Astrocyte (in vitro differentiated cells and primary cell): ENCODE measurements around the gene PTGER4. TPM values are rescaled to one million over a fixed set of nuclear protein-coding genes. Genes with fewer than 3 reads are reported as not detected.

Source experiments
- DNase-seq: peaks from one replicate; pipeline ENCODE4 v3.0.0-alpha.2; 2010; ENCODE audit warnings: low read depth
- FAIRE-seq: peaks from 2 replicates; lab custom pipeline; 2011; peaks lifted over from hg19 to GRCh38; lab: Jason Lieb, UNC
- H2AFZ ChIP-seq: 2 replicates; pipeline ENCODE4 v1.6.0; 2012; ENCODE audit warnings: low read depth, low read length, inconsistent platforms
- H3K27ac ChIP-seq: 2 replicates; pipeline ENCODE4 v1.5.1; 2011; ENCODE audit warnings: low read depth, low read length, inconsistent platforms
- H3K27me3 ChIP-seq: 2 replicates; pipeline ENCODE4 v1.6.0; 2011; ENCODE audit warnings: low read length, inconsistent platforms; ENCODE audit not compliant: insufficient read depth
- H3K36me3 ChIP-seq: 2 replicates; pipeline ENCODE4 v1.5.1; 2011; ENCODE audit warnings: low read length, inconsistent platforms; ENCODE audit not compliant: insufficient read depth
- H3K4me1 ChIP-seq: 2 replicates; pipeline ENCODE4 v1.5.1; 2011; ENCODE audit warnings: low read length, inconsistent platforms; ENCODE audit not compliant: insufficient read depth
- H3K4me2 ChIP-seq: 2 replicates; pipeline ENCODE4 v1.6.0; 2012; ENCODE audit warnings: low read length, inconsistent platforms
- H3K4me3 ChIP-seq: 2 replicates; pipeline ENCODE4 v1.5.1; 2011; ENCODE audit warnings: low read depth, mild to moderate bottlenecking, low read length, inconsistent platforms; ENCODE audit not compliant: insufficient read depth
- H3K79me2 ChIP-seq: 2 replicates; pipeline ENCODE4 v1.6.0; 2012; ENCODE audit warnings: mild to moderate bottlenecking, low read length, inconsistent platforms; ENCODE audit not compliant: insufficient read depth
- H3K9ac ChIP-seq: 2 replicates; pipeline ENCODE4 v1.6.0; 2012; ENCODE audit warnings: mild to moderate bottlenecking, low read length, inconsistent platforms
- H3K9me3 ChIP-seq: 2 replicates; pipeline ENCODE4 v1.5.1; 2012; ENCODE audit warnings: low read depth, mild to moderate bottlenecking, low read length, inconsistent platforms; ENCODE audit not compliant: insufficient read depth
- H4K20me1 ChIP-seq: 2 replicates; pipeline ENCODE4 v1.6.0; 2012; ENCODE audit warnings: low read length, inconsistent platforms; ENCODE audit not compliant: insufficient read depth
- H3K27ac Mint-ChIP-seq: one replicate; pipeline ENCODE4 v1.8.0; 2021; ENCODE audit warnings: mild to moderate bottlenecking, mixed read lengths; ENCODE audit not compliant: unreplicated experiment
- H3K27me3 Mint-ChIP-seq: one replicate; pipeline ENCODE4 v1.8.0; 2021; ENCODE audit warnings: low read depth, mixed read lengths; ENCODE audit not compliant: unreplicated experiment
- H3K36me3 Mint-ChIP-seq: one replicate; pipeline ENCODE4 v1.8.0; 2021; ENCODE audit warnings: low read depth, mixed read lengths; ENCODE audit not compliant: unreplicated experiment
- H3K4me1 Mint-ChIP-seq: one replicate; pipeline ENCODE4 v1.8.0; 2021; ENCODE audit warnings: low read depth, mixed read lengths; ENCODE audit not compliant: unreplicated experiment
- H3K4me3 Mint-ChIP-seq: one replicate; pipeline ENCODE4 v1.8.0; 2021; ENCODE audit warnings: mild to moderate bottlenecking, moderate library complexity, mixed read lengths; ENCODE audit not compliant: unreplicated experiment
- H3K9me3 Mint-ChIP-seq: one replicate; pipeline ENCODE4 v1.8.0; 2021; ENCODE audit warnings: mild to moderate bottlenecking, mixed read lengths; ENCODE audit not compliant: unreplicated experiment
- EZH2 ChIP-seq: IDR thresholded peaks from 2 replicates; pipeline ENCODE4 v1.6.1; 2012; ENCODE audit warnings: mild to moderate bottlenecking, low read length, inconsistent platforms; ENCODE audit not compliant: insufficient read depth
- total RNA-seq: library from RNA; stranded (reverse); gene quantifications from 2 replicates; pipeline ENCODE4 v1.2.1, GENCODE V29; 2021
- TF ChIP-seq, protein P1 (sequence below): IDR thresholded peaks from 2 replicates; pipeline ENCODE4 v1.5.1; 2011; ENCODE audit warnings: low read depth, mild to moderate bottlenecking, inconsistent platforms, low read length, moderate library complexity; ENCODE audit not compliant: insufficient read depth

Gene PTGER4
- total RNA-seq, 1 donor from 2014 or later: 8.6 TPM

DNA sequence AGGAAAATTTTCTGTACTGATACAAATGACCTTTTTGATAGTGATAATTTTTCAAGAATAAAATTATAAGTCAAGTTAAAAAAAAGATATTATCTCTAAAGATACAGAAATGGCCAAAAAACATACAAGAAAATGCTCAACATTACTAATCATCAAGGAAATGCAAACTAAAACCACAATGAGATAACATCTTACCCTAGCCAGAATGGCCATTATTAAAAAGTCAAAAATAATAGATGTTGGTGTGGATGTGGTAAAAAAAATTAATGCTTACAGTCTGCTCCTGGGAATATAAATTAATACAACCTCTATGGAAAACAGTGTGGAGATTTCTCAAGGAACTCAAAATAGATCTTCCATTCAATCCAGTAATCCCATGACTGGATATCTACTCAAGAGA lies 22.9 kb upstream of the PTGER4 start:
- Mint-ChIP-seq H3K27me3 (no peaks in the 10 kb centered on the region), H3K9me3 (no peaks in the 10 kb centered on the region), H3K4me3 (no peak overlapping the region), H3K27ac (no peak overlapping the region), H3K4me1 (peaks cover 11% of the 10 kb centered on the region), H3K36me3 (no peaks in the 10 kb centered on the region)
- H3K79me2 ChIP-seq: no peaks in the 10 kb centered on the region
- no peak overlapping the region for H3K4me2 ChIP-seq
- H3K4me1 ChIP-seq: no peaks in the 10 kb centered on the region
- H3K27ac ChIP-seq: no peak overlapping the region
- no peaks in the 10 kb centered on the region for H3K36me3 ChIP-seq
- no peak overlapping the region for H3K9ac ChIP-seq
- H3K4me3 ChIP-seq: no peak overlapping the region
- no peaks in the 10 kb centered on the region for H3K27me3 ChIP-seq
- FAIRE-seq (no peak), DNase-seq (no peak)
- H2AFZ ChIP-seq: no peak overlapping the region
- no peaks in the 10 kb centered on the region for H3K9me3 ChIP-seq
- no peak for TF ChIP-seq EZH2
- TF ChIP-seq, protein P1, sequence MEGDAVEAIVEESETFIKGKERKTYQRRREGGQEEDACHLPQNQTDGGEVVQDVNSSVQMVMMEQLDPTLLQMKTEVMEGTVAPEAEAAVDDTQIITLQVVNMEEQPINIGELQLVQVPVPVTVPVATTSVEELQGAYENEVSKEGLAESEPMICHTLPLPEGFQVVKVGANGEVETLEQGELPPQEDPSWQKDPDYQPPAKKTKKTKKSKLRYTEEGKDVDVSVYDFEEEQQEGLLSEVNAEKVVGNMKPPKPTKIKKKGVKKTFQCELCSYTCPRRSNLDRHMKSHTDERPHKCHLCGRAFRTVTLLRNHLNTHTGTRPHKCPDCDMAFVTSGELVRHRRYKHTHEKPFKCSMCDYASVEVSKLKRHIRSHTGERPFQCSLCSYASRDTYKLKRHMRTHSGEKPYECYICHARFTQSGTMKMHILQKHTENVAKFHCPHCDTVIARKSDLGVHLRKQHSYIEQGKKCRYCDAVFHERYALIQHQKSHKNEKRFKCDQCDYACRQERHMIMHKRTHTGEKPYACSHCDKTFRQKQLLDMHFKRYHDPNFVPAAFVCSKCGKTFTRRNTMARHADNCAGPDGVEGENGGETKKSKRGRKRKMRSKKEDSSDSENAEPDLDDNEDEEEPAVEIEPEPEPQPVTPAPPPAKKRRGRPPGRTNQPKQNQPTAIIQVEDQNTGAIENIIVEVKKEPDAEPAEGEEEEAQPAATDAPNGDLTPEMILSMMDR: no peak
- no peaks in the 10 kb centered on the region for H4K20me1 ChIP-seq

DNA sequence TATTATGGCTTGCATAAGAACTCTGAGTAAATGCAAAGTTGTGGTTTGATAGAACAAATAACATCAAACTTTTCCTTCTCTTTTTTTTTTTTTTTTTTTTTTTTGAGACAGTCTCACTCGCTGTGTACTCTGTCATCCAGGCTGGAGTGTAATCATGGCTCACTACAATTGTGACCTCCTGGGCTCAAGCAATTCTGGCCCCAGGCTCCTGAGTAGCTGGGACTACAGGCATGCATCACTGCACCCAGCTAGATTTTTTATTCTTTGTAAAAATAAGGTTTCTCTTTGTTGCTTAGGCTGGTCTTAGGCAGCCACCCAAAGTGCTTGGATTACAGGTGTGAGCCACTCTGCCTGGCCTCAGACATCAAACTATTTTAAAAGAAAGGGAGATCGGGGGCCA lies 19.0 kb upstream of the PTGER4 start:
- no peaks in the 10 kb centered on the region for H3K4me1 ChIP-seq
- H3K36me3 Mint-ChIP-seq: no peaks in the 10 kb centered on the region
- H3K27ac Mint-ChIP-seq: no peak overlapping the region
- H3K4me3 ChIP-seq: no peak overlapping the region
- no peaks in the 10 kb centered on the region for H3K27me3 ChIP-seq
- H3K9ac ChIP-seq: no peak overlapping the region
- DNase-seq: no peak
- H3K9me3 ChIP-seq: no peaks in the 10 kb centered on the region
- no peaks in the 10 kb centered on the region for H4K20me1 ChIP-seq
- no peak for FAIRE-seq
- H3K27me3 Mint-ChIP-seq: peaks cover 2% of the 10 kb centered on the region
- H3K4me2 ChIP-seq: no peak overlapping the region
- no peaks in the 10 kb centered on the region for H3K36me3 ChIP-seq
- peaks cover 3% of the 10 kb centered on the region for H3K9me3 Mint-ChIP-seq
- no peak overlapping the region for H2AFZ ChIP-seq
- H3K4me3 Mint-ChIP-seq: no peak overlapping the region
- H3K79me2 ChIP-seq: no peaks in the 10 kb centered on the region
- H3K4me1 Mint-ChIP-seq: peaks cover 6% of the 10 kb centered on the region
- no peak overlapping the region for H3K27ac ChIP-seq
- TF ChIP-seq, protein P1: no peak
- TF ChIP-seq EZH2: no peak

DNA sequence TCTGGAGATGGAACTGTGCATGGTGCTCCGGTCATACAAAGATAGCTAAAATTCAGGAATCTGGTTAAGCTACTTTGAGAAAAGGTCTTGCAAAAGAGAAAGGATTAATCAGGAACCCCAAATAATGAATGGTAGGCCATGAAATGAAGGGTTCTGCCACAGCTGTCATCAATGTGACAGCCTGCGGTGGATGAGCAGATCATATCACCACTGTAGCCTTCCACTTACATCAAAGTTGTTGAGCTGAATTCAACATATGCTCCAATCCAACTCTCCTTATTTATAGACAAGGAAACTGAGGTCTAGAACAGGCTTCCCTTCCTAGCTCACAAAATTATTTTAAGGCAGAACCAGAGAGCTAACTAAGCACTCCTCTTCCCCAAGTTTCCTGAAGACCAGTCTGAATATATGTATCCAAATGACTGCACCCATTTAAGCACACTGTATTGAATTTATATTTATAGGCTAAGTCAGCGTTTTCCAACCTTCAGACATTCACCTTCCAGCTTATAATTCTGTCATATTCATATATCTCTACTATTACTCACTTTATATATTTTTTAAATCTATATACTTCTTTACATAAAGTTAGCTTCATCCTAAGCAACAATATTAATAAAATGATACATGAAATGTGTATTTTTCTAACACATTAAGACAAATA lies 13.9 kb upstream of the PTGER4 start:
- Histone ChIP-seq H3K9ac (no peak overlapping the region), H3K79me2 (no peaks in the 10 kb centered on the region), H4K20me1 (no peaks in the 10 kb centered on the region), H3K4me1 (no peaks in the 10 kb centered on the region), H3K4me3 (no peak overlapping the region), H3K27me3 (no peaks in the 10 kb centered on the region), H3K27ac (no peak overlapping the region), H2AFZ (no peak overlapping the region), H3K4me2 (no peak overlapping the region), H3K9me3 (no peaks in the 10 kb centered on the region), H3K36me3 (no peaks in the 10 kb centered on the region)
- no peak overlapping the region for H3K4me3 Mint-ChIP-seq
- TF ChIP-seq, protein P1: no peak
- no peak for TF ChIP-seq EZH2
- H3K4me1 Mint-ChIP-seq: peaks cover 2% of the 10 kb centered on the region
- DNase-seq (no peak), FAIRE-seq (no peak)
- peaks cover 2% of the 10 kb centered on the region for H3K27me3 Mint-ChIP-seq
- H3K9me3 Mint-ChIP-seq: peaks cover 3% of the 10 kb centered on the region
- H3K27ac Mint-ChIP-seq: no peak overlapping the region
- no peaks in the 10 kb centered on the region for H3K36me3 Mint-ChIP-seq
